ENCODE data around the gene SAMD4B. TPM values are rescaled to one million over a fixed set of nuclear protein-coding genes. Genes with fewer than 3 reads are reported as not detected.

The SAMD4B gene
- total and polyA plus RNA-seq, 2 experiments from 2014 or later: 54.8 to 61.0 TPM

DNA sequence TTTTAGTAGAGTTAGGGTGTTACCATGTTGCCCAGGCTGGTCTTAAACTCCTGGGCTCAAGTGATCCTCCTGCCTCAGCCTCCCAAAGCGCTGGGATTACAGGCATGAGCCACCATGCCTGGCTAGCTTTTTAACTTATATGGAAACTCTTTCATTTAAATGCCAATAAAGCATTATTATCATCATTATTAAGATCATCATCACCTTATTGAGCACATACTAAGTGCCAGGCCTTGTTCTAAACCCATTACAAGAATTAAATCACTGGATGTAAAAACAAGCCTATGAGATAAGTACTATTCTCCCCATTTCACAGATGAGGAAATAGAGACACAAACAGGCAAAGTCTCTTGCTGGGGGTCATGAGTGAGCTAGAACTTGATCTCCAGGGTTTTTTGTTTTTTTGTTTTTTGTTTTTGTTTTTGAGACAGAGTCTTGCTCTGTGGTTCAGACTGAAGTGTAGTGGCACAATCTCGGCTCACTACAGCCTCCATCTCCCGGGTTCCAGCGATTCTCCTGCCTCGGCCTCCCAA lies 7.7 kb upstream of the SAMD4B start:
- Histone ChIP-seq H3K36me3 (replicated peaks; ENCODE audit: insufficient read depth, low read depth) (no peaks in the 10 kb centered on the region), H3K4me1 (ENCODE audit: insufficient read depth) (no peaks in the 10 kb centered on the region), H3K27ac (no peak overlapping the region), H2AFZ (no peak overlapping the region), H3K4me2 (no peak overlapping the region), H3K27me3 (no peaks in the 10 kb centered on the region), H4K20me1 (ENCODE audit: insufficient read depth, poor library complexity, severe bottlenecking) (no peaks in the 10 kb centered on the region), H3K4me3 (no peak overlapping the region), H3K9me3 (ENCODE audit: low read depth) (no peaks in the 10 kb centered on the region), H3K79me2 (no peaks in the 10 kb centered on the region), H3K9me2 (replicated peaks; ENCODE audit: insufficient read depth) (no peaks in the 10 kb centered on the region)
- TF ChIP-seq, protein P1, sequence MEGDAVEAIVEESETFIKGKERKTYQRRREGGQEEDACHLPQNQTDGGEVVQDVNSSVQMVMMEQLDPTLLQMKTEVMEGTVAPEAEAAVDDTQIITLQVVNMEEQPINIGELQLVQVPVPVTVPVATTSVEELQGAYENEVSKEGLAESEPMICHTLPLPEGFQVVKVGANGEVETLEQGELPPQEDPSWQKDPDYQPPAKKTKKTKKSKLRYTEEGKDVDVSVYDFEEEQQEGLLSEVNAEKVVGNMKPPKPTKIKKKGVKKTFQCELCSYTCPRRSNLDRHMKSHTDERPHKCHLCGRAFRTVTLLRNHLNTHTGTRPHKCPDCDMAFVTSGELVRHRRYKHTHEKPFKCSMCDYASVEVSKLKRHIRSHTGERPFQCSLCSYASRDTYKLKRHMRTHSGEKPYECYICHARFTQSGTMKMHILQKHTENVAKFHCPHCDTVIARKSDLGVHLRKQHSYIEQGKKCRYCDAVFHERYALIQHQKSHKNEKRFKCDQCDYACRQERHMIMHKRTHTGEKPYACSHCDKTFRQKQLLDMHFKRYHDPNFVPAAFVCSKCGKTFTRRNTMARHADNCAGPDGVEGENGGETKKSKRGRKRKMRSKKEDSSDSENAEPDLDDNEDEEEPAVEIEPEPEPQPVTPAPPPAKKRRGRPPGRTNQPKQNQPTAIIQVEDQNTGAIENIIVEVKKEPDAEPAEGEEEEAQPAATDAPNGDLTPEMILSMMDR (IDR thresholded peaks at IDR 0.05; ENCODE audit: poor library complexity): no peak
- no peak for TF ChIP-seq EZH2 (IDR thresholded peaks at IDR 0.05; ENCODE audit: borderline replicate concordance)
- no peak for TF ChIP-seq EZH2phosphoT487 (IDR thresholded peaks at IDR 0.05; ENCODE audit: low read depth, severe bottlenecking, unreplicated experiment)
- no peak for DNase-seq (ENCODE audit: low spot score)
- 97% methylated on average over 5 of the region's 5 CpGs for WGBS (ENCODE audit: low lambda C conversion rate, missing lambda C conversion rate)

DNA sequence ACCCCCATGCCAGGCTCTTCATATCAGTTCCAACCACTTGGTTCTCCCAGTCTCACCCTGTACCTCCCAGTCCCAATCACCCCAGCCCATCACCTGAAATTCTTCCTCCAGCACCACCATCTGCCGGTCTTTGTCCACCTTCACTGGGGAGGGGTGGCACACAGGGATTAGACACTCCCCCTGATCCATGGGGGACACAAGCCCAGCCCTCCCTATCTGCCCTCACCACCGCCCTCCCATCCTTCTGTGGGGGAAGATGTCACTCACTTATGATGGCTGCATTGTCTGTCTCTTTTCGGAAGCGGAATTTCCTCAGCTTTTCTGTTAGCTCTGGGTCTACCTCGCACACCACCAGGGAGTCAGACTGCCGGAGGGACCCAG lies 7.1 kb upstream of the SAMD4B start:
- WGBS (ENCODE audit: low lambda C conversion rate, missing lambda C conversion rate): 77% methylated on average over 6 of the region's 6 CpGs
- Histone ChIP-seq H3K36me3 (replicated peaks; ENCODE audit: insufficient read depth, low read depth) (no peaks in the 10 kb centered on the region), H3K27ac (no peak overlapping the region), H3K4me3 (no peak overlapping the region), H3K4me2 (no peak overlapping the region), H4K20me1 (ENCODE audit: insufficient read depth, poor library complexity, severe bottlenecking) (no peaks in the 10 kb centered on the region), H3K79me2 (peaks cover 3% of the 10 kb centered on the region), H3K9me2 (replicated peaks; ENCODE audit: insufficient read depth) (no peaks in the 10 kb centered on the region), H3K27me3 (no peaks in the 10 kb centered on the region), H2AFZ (no peak overlapping the region), H3K4me1 (ENCODE audit: insufficient read depth) (peaks cover under 1% of the 10 kb centered on the region), H3K9me3 (ENCODE audit: low read depth) (no peaks in the 10 kb centered on the region)
- no peak for DNase-seq (ENCODE audit: low spot score)
- TF ChIP-seq, protein P1 (IDR thresholded peaks at IDR 0.05; ENCODE audit: poor library complexity): no peak
- TF ChIP-seq EZH2phosphoT487 (IDR thresholded peaks at IDR 0.05; ENCODE audit: low read depth, severe bottlenecking, unreplicated experiment) (no peak), EZH2 (IDR thresholded peaks at IDR 0.05; ENCODE audit: borderline replicate concordance) (no peak)

DNA sequence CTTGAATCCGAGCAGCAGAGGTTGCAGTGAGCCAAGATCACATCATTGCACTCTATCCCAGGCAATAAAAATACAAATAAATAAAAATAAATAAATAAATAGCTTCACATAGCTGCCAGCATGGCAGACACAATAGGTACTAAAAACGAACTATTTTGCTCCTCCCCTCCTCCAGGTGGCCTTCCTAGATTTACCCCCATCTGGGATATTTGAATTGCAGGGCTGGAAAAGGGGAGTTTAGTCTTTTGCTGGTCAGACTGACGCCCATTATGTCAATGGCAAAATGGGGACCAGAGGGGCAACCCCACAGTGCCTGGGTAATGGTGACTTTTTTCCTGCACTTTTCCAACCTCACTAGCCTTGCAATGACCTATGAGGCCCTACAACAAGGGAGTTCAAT lies 5.7 kb upstream of the SAMD4B start:
- no peak overlapping the region for H3K4me2 ChIP-seq
- H2AFZ ChIP-seq: no peak overlapping the region
- H4K20me1 ChIP-seq (ENCODE audit: insufficient read depth, poor library complexity, severe bottlenecking): no peaks in the 10 kb centered on the region
- no peaks in the 10 kb centered on the region for H3K9me3 ChIP-seq (ENCODE audit: low read depth)
- TF ChIP-seq EZH2 (IDR thresholded peaks at IDR 0.05; ENCODE audit: borderline replicate concordance) (no peak), EZH2phosphoT487 (IDR thresholded peaks at IDR 0.05; ENCODE audit: low read depth, severe bottlenecking, unreplicated experiment) (no peak)
- TF ChIP-seq, protein P1 (IDR thresholded peaks at IDR 0.05; ENCODE audit: poor library complexity): no peak
- H3K4me3 ChIP-seq: no peak overlapping the region
- H3K9me2 ChIP-seq (replicated peaks; ENCODE audit: insufficient read depth): no peaks in the 10 kb centered on the region
- no peaks in the 10 kb centered on the region for H3K27me3 ChIP-seq
- peaks cover 12% of the 10 kb centered on the region for H3K79me2 ChIP-seq
- no peak overlapping the region for H3K27ac ChIP-seq
- H3K4me1 ChIP-seq (ENCODE audit: insufficient read depth): peaks cover 9% of the 10 kb centered on the region
- no peaks in the 10 kb centered on the region for H3K36me3 ChIP-seq (replicated peaks; ENCODE audit: insufficient read depth, low read depth)
- 73% methylated on average over 3 of the region's 3 CpGs for WGBS (ENCODE audit: low lambda C conversion rate, missing lambda C conversion rate)
- no peak for DNase-seq (ENCODE audit: low spot score)

Measured in hepatocyte (in vitro differentiated cells).